ENCODE results near the gene APOO. TPM values are rescaled to one million over a fixed set of nuclear protein-coding genes. Genes with fewer than 3 reads are reported as not detected.

Gene APOO
- total and polyA plus RNA-seq, 2 of the 4 experiments (the other 2 are of a cell fraction) = 9.0 to 14.2 TPM

DNA sequence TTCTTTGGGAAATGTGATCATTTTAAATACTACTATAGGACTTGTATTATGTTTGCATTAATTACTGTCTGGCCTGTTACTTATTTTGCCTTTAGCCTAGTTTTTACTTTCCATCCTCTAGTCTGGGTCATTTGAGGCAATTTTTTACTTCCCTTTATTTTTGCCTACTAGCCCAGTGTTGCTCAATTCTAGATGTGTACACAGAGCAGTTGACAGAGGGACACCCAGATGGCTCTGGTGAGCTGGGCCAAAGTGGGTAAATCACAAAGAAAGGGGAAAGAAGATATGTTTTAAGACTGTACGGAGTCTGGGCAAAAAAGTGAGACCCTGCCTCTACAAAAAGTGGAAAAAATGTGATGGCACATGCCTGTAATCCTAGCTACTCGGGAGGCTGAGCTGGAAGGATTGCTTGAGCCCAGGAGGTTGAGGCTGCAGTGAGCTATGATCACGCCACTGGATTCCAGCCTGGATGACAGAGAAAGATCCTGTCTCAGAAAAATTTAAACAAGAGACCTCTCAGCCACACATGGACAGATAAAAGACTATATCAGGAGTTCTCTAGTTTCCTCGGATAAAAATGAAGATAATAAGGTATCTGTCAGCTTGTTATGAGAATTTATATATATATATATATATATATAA is 35.7 kb downstream of the APOO start:
- no peak overlapping the region for H2AFZ ChIP-seq (replicated peaks; ENCODE audit: low read length, poor library complexity)
- no peak overlapping the region for H2BK120ac ChIP-seq (ENCODE audit: low read depth, low read length)
- TF ChIP-seq BHLHE40 (IDR thresholded peaks at IDR 0.05; ENCODE audit: low read depth, low read length) = no peak
- TF ChIP-seq MXI1 (IDR thresholded peaks at IDR 0.05; ENCODE audit: borderline replicate concordance, low read depth, low read length) = no peak
- no peak overlapping the region for H2BK5ac ChIP-seq (ENCODE audit: low read depth, low read length, poor library complexity, severe bottlenecking)
- H2BK15ac ChIP-seq (ENCODE audit: low read depth, low read length) = no peak overlapping the region
- no peak overlapping the region for H3K4me2 ChIP-seq (ENCODE audit: low read depth, low read length)
- H4K91ac ChIP-seq (ENCODE audit: insufficient read depth, low read depth, low read length) = no peak overlapping the region
- H2AK5ac ChIP-seq (ENCODE audit: low read depth, low read length) = no peak overlapping the region
- no peaks in the 10 kb centered on the region for H3K9me1 ChIP-seq (ENCODE audit: insufficient read depth, low read length)
- no peak overlapping the region for H3K4me3 ChIP-seq (ENCODE audit: insufficient read depth, low read depth, low read length)
- H4K8ac ChIP-seq (ENCODE audit: low read depth in 2 of 2, low read length in 2 of 2) = no peak overlapping the region
- no peaks in the 10 kb centered on the region for H3K36me3 ChIP-seq (ENCODE audit: control insufficient read depth, insufficient read depth, low read length)
- H3K56ac ChIP-seq (ENCODE audit: extremely low read depth, insufficient read depth, low read length) = no peak overlapping the region
- no peak overlapping the region for H4K5ac ChIP-seq (ENCODE audit: low read depth, low read length)
- no peaks in the 10 kb centered on the region for H3K9me3 ChIP-seq (ENCODE audit: control insufficient read depth, insufficient read depth, low read length)
- H2AK9ac ChIP-seq (replicated peaks; ENCODE audit: low read depth, low read length, poor library complexity) = no peak overlapping the region
- no peak overlapping the region for H3K27ac ChIP-seq (ENCODE audit: insufficient read depth, low read length)
- POLR2A ChIA-PET (ENCODE audit: unreplicated experiment) = no interaction called here
- DNase-seq = no peak
- no peak overlapping the region for H3K18ac ChIP-seq (ENCODE audit: low read depth, low read length)
- no peak overlapping the region for H3K4ac ChIP-seq (ENCODE audit: low read depth, low read length)
- no peak overlapping the region for H3K23ac ChIP-seq (ENCODE audit: low read depth, low read length)
- CTCF ChIA-PET = interaction anchor here (1.0 kb wide), 1 partner anchor 29 kb away, joined by 3 read pairs; no protein-coding TSS in a partner anchor
- in situ Hi-C loops (cut with MboI; ENCODE audit: low sequenced_read_pairs) (no loop called here), dilution Hi-C loops (cut with HindIII; ENCODE audit: low sequenced_read_pairs, unreplicated experiment) (no loop called here), intact Hi-C loops (cut with micrococcal nuclease) (no loop called here)
- no peak overlapping the region for H3K9ac ChIP-seq (ENCODE audit: low read depth, low read length)
- no peak overlapping the region for H2BK20ac ChIP-seq (ENCODE audit: low read depth, low read length)
- no peaks in the 10 kb centered on the region for H4K20me1 ChIP-seq (ENCODE audit: insufficient read depth, low read length)
- H3K4me1 ChIP-seq (ENCODE audit: control insufficient read depth, insufficient read depth, low read length) = no peaks in the 10 kb centered on the region
- 60% methylated on average over 1 of the region's 4 CpGs; no CpG with 5 or more reads in 1 of the 2 experiments for WGBS, 2 experiments (ENCODE audit: extremely low coverage in 2 of 2, insufficient read length in 1 of 2)
- H3K14ac ChIP-seq (replicated peaks; ENCODE audit: low read depth, low read length) = no peak overlapping the region
- no peaks in the 10 kb centered on the region for H3K27me3 ChIP-seq (ENCODE audit: control insufficient read depth, insufficient read depth, low read length)
- no peaks in the 10 kb centered on the region for H3K79me1 ChIP-seq (ENCODE audit: low read depth in 1 of 2, low read length in 2 of 2)
- BruUV-seq (replicated peaks) = no TSS peak
- no peak for ATAC-seq (ENCODE audit: low read depth)
